Measurements from ENCODE around the gene DLG4.

The DLG4 gene

DNA sequence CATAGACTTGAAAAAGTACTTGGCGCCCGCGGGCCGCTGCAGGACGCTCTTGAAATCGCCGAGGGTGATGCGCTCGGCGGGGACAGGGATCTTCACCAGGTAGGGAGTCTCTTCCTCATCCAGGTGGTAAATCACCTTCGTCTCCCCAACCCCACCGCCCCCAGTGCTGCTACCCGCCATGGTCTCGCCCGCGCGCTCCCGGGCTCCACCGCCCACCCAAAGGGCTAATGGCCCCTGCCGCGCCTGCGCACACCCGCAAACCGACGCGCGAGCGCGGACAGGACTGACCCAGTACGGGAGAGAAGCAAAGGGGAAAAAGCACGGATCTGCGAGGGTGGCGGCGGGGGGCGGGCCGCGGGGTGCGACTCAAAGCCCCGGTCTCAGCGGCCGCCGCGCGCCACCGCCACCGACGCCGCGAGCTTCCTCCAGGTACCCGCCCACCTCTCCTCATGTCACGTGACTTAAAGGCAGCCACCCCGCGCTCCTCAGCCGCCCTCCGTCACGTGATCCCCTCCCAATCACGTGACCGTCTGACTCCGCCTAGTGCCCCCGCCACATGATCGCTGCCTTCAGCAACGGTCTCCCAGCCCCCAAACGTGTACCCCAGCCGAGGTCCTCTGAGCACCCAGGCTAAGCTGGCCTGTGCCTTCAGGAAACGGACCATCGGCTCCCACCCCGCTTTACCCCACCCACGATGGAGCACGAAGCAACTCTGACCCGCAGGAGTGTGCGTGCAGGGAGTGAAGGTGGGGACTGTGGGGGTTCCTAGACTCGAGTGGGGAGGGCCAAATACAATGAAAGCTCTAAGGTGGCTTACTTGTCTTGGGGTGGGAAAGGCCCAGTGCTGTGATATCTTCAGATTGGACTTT is 14.7 kb upstream of the DLG4 start, which contains the start of gene DVL2 (continued):
- TF ChIP-seq, protein P1, sequence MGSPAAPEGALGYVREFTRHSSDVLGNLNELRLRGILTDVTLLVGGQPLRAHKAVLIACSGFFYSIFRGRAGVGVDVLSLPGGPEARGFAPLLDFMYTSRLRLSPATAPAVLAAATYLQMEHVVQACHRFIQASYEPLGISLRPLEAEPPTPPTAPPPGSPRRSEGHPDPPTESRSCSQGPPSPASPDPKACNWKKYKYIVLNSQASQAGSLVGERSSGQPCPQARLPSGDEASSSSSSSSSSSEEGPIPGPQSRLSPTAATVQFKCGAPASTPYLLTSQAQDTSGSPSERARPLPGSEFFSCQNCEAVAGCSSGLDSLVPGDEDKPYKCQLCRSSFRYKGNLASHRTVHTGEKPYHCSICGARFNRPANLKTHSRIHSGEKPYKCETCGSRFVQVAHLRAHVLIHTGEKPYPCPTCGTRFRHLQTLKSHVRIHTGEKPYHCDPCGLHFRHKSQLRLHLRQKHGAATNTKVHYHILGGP (tag by site-specific recombination; IDR thresholded peaks at IDR 0.05): no peak
- TF ChIP-seq ZNF23 (tag by site-specific recombination; IDR thresholded peaks at IDR 0.05; ENCODE audit: borderline replicate concordance) (peak; percentile 65; the same call in 1 of the 2 replicates), ZNF473 (tag by site-specific recombination; IDR thresholded peaks at IDR 0.05) (no peak), ZNF837 (tag by site-specific recombination; IDR thresholded peaks at IDR 0.05) (0 out of 2 replicates have a peak, but pooled peaks have one; percentile 25), ZNF10 (tag by site-specific recombination; IDR thresholded peaks at IDR 0.05) (peak; percentile 38; the same call in 1 of the 2 replicates), ZNF560 (tag by site-specific recombination; IDR thresholded peaks at IDR 0.05; ENCODE audit: borderline replicate concordance) (no peak), ZNF146 (tag by site-specific recombination; IDR thresholded peaks at IDR 0.05) (peak; percentile 79), ZNF2 (tag by site-specific recombination; IDR thresholded peaks at IDR 0.05) (peak; percentile 73; the same call in 1 of the 2 replicates), ZNF510 (tag by site-specific recombination; IDR thresholded peaks at IDR 0.05; ENCODE audit: insufficient replicate concordance) (no peak), ZNF426 (tag by site-specific recombination; IDR thresholded peaks at IDR 0.05) (no peak), ZNF112 (tag by site-specific recombination; IDR thresholded peaks at IDR 0.05) (no peak), ZNF221 (tag by site-specific recombination; IDR thresholded peaks at IDR 0.05; ENCODE audit: borderline replicate concordance) (peak; percentile 91; the same call in 1 of the 2 replicates), ZNF585B (tag by site-specific recombination; IDR thresholded peaks at IDR 0.05) (no peak), ZNF768 (tag by site-specific recombination; IDR thresholded peaks at IDR 0.05) (no peak), ZNF391 (tag by site-specific recombination; IDR thresholded peaks at IDR 0.05; ENCODE audit: borderline replicate concordance, low read depth) (peak; percentile 86; the same call in 1 of the 2 replicates), ZBTB7A (tag by site-specific recombination; IDR thresholded peaks at IDR 0.05; ENCODE audit: low read depth) (no peak; the same call in 1 of the 2 replicates), ZNF654 (tag by site-specific recombination; IDR thresholded peaks at IDR 0.05; ENCODE audit: low read depth) (no peak)
- TF ChIP-seq, protein P2, sequence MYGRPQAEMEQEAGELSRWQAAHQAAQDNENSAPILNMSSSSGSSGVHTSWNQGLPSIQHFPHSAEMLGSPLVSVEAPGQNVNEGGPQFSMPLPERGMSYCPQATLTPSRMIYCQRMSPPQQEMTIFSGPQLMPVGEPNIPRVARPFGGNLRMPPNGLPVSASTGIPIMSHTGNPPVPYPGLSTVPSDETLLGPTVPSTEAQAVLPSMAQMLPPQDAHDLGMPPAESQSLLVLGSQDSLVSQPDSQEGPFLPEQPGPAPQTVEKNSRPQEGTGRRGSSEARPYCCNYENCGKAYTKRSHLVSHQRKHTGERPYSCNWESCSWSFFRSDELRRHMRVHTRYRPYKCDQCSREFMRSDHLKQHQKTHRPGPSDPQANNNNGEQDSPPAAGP (tag by site-specific recombination; IDR thresholded peaks at IDR 0.05): peak; percentile 98
- TF ChIP-seq, protein P3, sequence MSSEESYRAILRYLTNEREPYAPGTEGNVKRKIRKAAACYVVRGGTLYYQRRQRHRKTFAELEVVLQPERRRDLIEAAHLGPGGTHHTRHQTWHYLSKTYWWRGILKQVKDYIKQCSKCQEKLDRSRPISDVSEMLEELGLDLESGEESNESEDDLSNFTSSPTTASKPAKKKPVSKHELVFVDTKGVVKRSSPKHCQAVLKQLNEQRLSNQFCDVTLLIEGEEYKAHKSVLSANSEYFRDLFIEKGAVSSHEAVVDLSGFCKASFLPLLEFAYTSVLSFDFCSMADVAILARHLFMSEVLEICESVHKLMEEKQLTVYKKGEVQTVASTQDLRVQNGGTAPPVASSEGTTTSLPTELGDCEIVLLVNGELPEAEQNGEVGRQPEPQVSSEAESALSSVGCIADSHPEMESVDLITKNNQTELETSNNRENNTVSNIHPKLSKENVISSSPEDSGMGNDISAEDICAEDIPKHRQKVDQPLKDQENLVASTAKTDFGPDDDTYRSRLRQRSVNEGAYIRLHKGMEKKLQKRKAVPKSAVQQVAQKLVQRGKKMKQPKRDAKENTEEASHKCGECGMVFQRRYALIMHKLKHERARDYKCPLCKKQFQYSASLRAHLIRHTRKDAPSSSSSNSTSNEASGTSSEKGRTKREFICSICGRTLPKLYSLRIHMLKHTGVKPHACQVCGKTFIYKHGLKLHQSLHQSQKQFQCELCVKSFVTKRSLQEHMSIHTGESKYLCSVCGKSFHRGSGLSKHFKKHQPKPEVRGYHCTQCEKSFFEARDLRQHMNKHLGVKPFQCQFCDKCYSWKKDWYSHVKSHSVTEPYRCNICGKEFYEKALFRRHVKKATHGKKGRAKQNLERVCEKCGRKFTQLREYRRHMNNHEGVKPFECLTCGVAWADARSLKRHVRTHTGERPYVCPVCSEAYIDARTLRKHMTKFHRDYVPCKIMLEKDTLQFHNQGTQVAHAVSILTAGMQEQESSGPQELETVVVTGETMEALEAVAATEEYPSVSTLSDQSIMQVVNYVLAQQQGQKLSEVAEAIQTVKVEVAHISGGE (tag by site-specific recombination; conservative IDR thresholded peaks at IDR 0.05; ENCODE audit: low read depth): peak; percentile 21
- TF ChIP-seq, protein P4, sequence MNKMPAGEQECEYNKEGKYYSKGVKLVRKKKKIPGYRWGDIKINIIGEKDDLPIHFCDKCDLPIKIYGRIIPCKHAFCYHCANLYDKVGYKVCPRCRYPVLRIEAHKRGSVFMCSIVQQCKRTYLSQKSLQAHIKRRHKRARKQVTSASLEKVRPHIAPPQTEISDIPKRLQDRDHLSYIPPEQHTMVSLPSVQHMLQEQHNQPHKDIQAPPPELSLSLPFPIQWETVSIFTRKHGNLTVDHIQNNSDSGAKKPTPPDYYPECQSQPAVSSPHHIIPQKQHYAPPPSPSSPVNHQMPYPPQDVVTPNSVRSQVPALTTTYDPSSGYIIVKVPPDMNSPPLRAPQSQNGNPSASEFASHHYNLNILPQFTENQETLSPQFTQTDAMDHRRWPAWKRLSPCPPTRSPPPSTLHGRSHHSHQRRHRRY (tag by site-specific recombination; IDR thresholded peaks at IDR 0.05): peak; percentile 92
- TF ChIP-seq, protein P5, sequence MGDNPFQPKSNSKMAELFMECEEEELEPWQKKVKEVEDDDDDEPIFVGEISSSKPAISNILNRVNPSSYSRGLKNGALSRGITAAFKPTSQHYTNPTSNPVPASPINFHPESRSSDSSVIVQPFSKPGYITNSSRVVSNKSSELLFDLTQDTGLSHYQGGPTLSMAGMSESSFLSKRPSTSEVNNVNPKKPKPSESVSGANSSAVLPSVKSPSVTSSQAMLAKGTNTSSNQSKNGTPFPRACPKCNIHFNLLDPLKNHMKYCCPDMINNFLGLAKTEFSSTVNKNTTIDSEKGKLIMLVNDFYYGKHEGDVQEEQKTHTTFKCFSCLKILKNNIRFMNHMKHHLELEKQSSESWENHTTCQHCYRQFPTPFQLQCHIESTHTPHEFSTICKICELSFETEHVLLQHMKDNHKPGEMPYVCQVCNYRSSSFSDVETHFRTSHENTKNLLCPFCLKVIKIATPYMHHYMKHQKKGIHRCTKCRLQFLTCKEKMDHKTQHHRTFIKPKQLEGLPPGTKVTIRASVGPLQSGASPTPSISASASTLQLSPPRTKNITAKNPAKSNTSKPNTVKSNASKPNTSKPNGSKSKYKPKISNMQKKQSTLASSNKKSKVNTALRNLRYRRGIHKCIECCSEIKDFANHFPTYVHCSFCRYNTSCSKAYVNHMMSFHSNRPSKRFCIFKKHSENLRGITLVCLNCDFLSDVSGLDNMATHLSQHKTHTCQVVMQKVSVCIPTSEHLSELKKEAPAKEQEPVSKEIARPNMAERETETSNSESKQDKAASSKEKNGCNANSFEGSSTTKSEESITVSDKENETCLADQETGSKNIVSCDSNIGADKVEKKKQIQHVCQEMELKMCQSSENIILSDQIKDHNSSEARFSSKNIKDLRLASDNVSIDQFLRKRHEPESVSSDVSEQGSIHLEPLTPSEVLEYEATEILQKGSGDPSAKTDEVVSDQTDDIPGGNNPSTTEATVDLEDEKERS (tag by site-specific recombination; IDR thresholded peaks at IDR 0.05): no peak
- TF ChIP-seq, protein P6, sequence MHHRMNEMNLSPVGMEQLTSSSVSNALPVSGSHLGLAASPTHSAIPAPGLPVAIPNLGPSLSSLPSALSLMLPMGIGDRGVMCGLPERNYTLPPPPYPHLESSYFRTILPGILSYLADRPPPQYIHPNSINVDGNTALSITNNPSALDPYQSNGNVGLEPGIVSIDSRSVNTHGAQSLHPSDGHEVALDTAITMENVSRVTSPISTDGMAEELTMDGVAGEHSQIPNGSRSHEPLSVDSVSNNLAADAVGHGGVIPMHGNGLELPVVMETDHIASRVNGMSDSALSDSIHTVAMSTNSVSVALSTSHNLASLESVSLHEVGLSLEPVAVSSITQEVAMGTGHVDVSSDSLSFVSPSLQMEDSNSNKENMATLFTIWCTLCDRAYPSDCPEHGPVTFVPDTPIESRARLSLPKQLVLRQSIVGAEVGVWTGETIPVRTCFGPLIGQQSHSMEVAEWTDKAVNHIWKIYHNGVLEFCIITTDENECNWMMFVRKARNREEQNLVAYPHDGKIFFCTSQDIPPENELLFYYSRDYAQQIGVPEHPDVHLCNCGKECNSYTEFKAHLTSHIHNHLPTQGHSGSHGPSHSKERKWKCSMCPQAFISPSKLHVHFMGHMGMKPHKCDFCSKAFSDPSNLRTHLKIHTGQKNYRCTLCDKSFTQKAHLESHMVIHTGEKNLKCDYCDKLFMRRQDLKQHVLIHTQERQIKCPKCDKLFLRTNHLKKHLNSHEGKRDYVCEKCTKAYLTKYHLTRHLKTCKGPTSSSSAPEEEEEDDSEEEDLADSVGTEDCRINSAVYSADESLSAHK (tag by site-specific recombination; IDR thresholded peaks at IDR 0.05): peak; percentile 69; the same call in 1 of the 2 replicates

Measured in HEK293 (cell line).